SU-DHL-6 (cell line): ENCODE measurements around the gene ZP1.

Source experiments
- H2AFZ ChIP-seq: fragments of 200-600 bp; sonication (generic); 2 replicates; pipeline ENCODE4 v1.6.1; 2014; ENCODE audit warnings: low read depth, mild to moderate bottlenecking, moderate library complexity, mixed read lengths, antibody characterized with exemption, low read length; ENCODE audit not compliant: severe bottlenecking
- H3F3A ChIP-seq: fragments of 200-600 bp; shearing (Covaris generic); 2 replicates; pipeline ENCODE4 v1.6.0; 2016; ENCODE audit warnings: antibody characterized with exemption, mild to moderate bottlenecking; ENCODE audit not compliant: insufficient read depth
- H3K27ac ChIP-seq: fragments of 200-600 bp; sonication (generic); 2 replicates; pipeline ENCODE4 v1.5.1; 2016; ENCODE audit warnings: low read depth, mild to moderate bottlenecking, low read length, moderate library complexity, mixed read lengths
- H3K27me3 ChIP-seq: fragments of 200-600 bp; sonication (generic), shearing (Covaris generic); 2 replicates; pipeline ENCODE4 v1.6.0; 2014; ENCODE audit warnings: mild to moderate bottlenecking, low read length
- H3K36me3 ChIP-seq: fragments of 200-600 bp; sonication (generic); 2 replicates; pipeline ENCODE4 v1.6.1; 2014; ENCODE audit warnings: mild to moderate bottlenecking, low read length, mixed read lengths
- H3K4me2 ChIP-seq: fragments of 300-600, 200-600 bp; shearing (Covaris generic), sonication (generic); 2 replicates; pipeline ENCODE4 v1.6.0; 2014; ENCODE audit warnings: low read length, low read depth, mild to moderate bottlenecking; ENCODE audit not compliant: poor library complexity, severe bottlenecking
- H3K4me3 ChIP-seq: fragments of 200-600 bp; sonication (generic); 2 replicates; pipeline ENCODE4 v1.5.1; 2014; ENCODE audit warnings: antibody characterized with exemption, low read length, mild to moderate bottlenecking, mixed read lengths; ENCODE audit not compliant: insufficient read depth, poor library complexity, severe bottlenecking
- H3K79me2 ChIP-seq: fragments of 200-600 bp; sonication (generic); 2 replicates; pipeline ENCODE4 v1.6.1; 2014; ENCODE audit warnings: mild to moderate bottlenecking, low read length, moderate library complexity; ENCODE audit not compliant: insufficient read depth
- H3K9ac ChIP-seq: fragments of 200-600 bp; sonication (generic); 2 replicates; pipeline ENCODE4 v1.7.0; 2014; ENCODE audit warnings: mild to moderate bottlenecking, low read length
- H3K9me2 ChIP-seq: fragments of 200-600 bp; sonication (generic); replicated peaks from 2 replicates; pipeline ENCODE4 v1.6.1; 2014; ENCODE audit warnings: low read length; ENCODE audit not compliant: insufficient read depth
- H3K9me3 ChIP-seq: fragments of 200-600 bp; sonication (generic); 2 replicates; pipeline ENCODE4 v1.6.1; 2014; ENCODE audit warnings: low read length, mixed read lengths; ENCODE audit not compliant: insufficient read depth
- H4K20me1 ChIP-seq: fragments of 200-600 bp; sonication (generic); 2 replicates; pipeline ENCODE4 v1.6.1; 2014; ENCODE audit warnings: low read depth, mild to moderate bottlenecking, antibody characterized with exemption, low read length, moderate library complexity, mixed read lengths
- CTCF ChIP-seq: fragments of 200-600 bp; sonication (generic); IDR thresholded peaks from one replicate; pipeline ENCODE4 v1.5.1; 2017; ENCODE audit warnings: antibody characterized with exemption, mild to moderate bottlenecking, low read length, moderate library complexity; ENCODE audit not compliant: insufficient read depth, poor library complexity, severe bottlenecking
- EZH2phosphoT487 ChIP-seq: fragments of 200-600 bp; sonication (generic), shearing (Covaris generic); conservative IDR thresholded peaks from 2 replicates; pipeline ENCODE4 v1.6.1; 2018; ENCODE audit warnings: mild to moderate bottlenecking, antibody characterized with exemption, low read length, moderate library complexity, mixed read lengths

The ZP1 gene

DNA sequence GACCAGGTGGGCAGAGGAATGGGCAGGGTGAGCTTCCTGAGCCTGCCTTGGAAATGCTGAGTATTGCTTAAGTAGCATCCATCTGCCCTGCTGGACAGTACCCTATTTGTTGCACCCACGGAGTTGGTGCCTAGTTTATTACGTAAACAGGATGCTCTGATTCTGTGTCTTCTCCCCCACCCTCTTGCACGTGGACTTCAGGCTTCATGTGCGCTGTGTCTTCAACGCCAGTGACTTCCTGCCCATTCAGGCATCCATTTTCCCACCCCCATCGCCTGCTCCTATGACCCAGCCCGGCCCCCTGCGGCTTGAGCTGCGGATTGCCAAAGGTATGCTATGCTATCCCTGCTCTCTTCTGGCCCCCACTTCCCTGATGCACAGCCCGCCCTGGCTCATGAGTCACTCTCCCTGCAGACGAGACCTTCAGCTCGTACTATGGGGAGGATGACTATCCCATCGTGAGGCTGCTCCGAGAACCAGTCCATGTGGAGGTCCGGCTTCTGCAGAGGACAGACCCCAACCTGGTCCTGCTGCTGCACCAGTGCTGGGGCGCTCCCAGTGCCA lies 5.7 kb downstream of the ZP1 start:
- Histone ChIP-seq H3K79me2 (no peaks in the 10 kb centered on the region), H3K9ac (no peak overlapping the region), H3K27ac (no peak overlapping the region), H3K4me3 (no peak overlapping the region), H2AFZ (no peak overlapping the region), H4K20me1 (no peaks in the 10 kb centered on the region), H3K9me3 (no peaks in the 10 kb centered on the region), H3F3A (no peaks in the 10 kb centered on the region), H3K9me2 (no peaks in the 10 kb centered on the region), H3K36me3 (no peaks in the 10 kb centered on the region; the same call in 1 of the 2 replicates), H3K4me2 (no peak overlapping the region), H3K27me3 (no peaks in the 10 kb centered on the region)
- TF ChIP-seq CTCF (no peak), EZH2phosphoT487 (no peak)

DNA sequence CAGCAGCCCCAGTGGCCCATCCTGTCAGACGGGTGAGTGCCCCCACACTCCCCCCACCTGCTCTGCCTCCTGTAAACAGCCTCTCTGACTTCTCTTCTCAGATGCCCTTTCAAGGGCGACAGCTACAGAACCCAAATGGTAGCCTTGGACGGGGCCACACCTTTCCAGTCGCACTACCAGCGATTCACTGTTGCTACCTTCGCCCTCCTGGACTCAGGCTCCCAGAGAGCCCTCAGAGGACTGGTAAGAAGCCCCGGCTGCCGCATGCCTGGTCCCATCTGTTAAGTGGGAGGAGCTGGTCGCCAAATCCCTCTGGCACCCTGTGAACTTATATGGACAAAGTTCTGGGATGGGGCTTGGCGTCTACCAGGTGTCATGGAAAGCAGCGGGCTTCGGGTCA lies 6.2 kb downstream of the ZP1 start:
- H3K4me3 ChIP-seq, result no peak overlapping the region
- H3K79me2 ChIP-seq, result no peaks in the 10 kb centered on the region
- no peaks in the 10 kb centered on the region for H3K9me3 ChIP-seq
- H3K27me3 ChIP-seq, result no peaks in the 10 kb centered on the region
- TF ChIP-seq CTCF, result no peak
- TF ChIP-seq EZH2phosphoT487, result no peak
- H4K20me1 ChIP-seq, result no peaks in the 10 kb centered on the region
- H3K9me2 ChIP-seq, result no peaks in the 10 kb centered on the region
- no peaks in the 10 kb centered on the region for H3F3A ChIP-seq
- no peak overlapping the region for H3K27ac ChIP-seq
- no peaks in the 10 kb centered on the region; the same call in 1 of the 2 replicates for H3K36me3 ChIP-seq
- H3K4me2 ChIP-seq, result no peak overlapping the region
- no peak overlapping the region for H2AFZ ChIP-seq
- H3K9ac ChIP-seq, result no peak overlapping the region

DNA sequence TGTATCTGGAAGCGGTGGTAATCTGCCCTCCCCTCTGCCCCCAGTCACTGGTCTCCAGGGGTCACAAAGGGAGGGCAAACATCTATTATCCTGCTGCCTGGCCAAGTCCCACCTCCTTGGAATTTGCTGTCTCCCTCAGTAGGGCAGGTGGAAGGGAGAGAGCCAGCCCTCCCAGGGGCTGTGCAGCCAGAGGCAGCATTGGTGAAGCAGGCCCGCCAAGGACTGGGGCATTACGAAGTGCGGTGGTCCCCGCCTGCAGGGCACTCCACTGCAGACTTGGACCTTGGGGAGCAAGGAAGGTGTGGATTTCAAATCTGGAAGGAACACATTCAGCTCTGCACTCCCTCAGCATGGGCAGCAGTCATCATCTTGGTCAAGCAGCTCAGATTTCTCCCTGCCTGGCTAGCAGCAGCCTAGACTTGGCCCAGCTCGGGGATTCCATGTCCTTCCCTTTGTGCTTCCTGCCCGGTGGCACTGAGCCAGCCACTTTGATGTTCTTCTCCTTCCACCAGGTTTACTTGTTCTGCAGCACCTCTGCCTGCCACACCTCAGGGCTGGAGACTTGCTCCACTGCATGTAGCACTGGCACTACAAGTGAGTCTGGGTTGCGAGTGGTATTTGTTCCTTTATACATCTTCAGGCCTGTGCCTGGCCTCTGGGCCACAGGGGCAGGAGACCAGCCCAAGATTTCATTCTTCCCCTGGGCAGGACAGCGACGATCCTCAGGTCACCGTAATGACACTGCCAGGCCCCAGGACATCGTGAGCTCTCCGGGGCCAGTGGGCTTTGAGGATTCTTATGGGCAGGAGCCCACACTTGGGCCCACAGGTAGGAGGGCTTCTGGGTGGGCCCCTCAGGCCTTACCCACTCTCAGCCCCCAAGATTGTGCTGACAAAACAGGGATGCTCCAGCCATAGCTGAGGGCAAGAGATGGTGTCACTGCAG lies 7.4 kb downstream of the ZP1 start:
- Histone ChIP-seq H3K9me3 (no peaks in the 10 kb centered on the region), H3K4me2 (no peak overlapping the region), H2AFZ (no peak overlapping the region), H3K36me3 (no peaks in the 10 kb centered on the region; the same call in 1 of the 2 replicates), H3K9ac (no peak overlapping the region), H3K27me3 (no peaks in the 10 kb centered on the region), H3K27ac (no peak overlapping the region), H4K20me1 (no peaks in the 10 kb centered on the region), H3F3A (no peaks in the 10 kb centered on the region), H3K4me3 (no peak overlapping the region), H3K9me2 (no peaks in the 10 kb centered on the region), H3K79me2 (no peaks in the 10 kb centered on the region)
- TF ChIP-seq EZH2phosphoT487, result no peak
- no peak for TF ChIP-seq CTCF
